ENCODE measurements around the gene PLA2G4B. TPM values are rescaled to one million over a fixed set of nuclear protein-coding genes. Genes with fewer than 3 reads are reported as not detected.
A peak's percentile ranks its signal among the peaks of the same experiment; 100 is the strongest.

PLA2G4B gene
- total and polyA plus RNA-seq, 3 donors from 2014 or later, result 7.4 to 16.6 (median 16.4) TPM

DNA sequence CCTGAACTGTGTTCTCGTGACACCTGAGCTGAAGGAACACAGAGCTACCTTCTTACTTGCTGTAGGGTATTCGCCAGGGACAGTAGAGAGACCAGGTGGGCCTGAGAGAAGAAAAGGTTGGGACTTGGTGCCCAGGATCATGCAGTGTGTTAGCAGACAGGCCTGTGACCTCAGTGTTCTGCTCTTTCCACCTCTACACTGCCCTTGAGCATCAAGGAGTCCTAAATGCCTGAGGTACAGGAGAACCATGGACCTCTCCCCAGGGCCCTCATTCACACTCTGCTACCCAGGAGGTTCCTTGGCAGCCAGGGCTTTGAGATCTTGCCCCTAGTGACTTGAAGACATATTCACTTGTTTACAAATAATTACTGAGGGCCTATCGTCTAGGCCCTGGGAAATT, 32.9 kb upstream of the PLA2G4B start:
- no peaks in the 10 kb centered on the region for H3K9me3 ChIP-seq
- no peak for DNase-seq
- WGBS, 2 donors, result 72 to 86% methylated on average over 3 of the region's 3 CpGs
- no peaks in the 10 kb centered on the region for H3K27me3 ChIP-seq
- no peak overlapping the region for H3K4me3 ChIP-seq
- peak overlapping the region in 1 of 2 donors; percentile 19 for H3K27ac ChIP-seq
- TF ChIP-seq POLR2A (IDR thresholded peaks at IDR 0.05), result no peak
- TF ChIP-seq, protein P1, sequence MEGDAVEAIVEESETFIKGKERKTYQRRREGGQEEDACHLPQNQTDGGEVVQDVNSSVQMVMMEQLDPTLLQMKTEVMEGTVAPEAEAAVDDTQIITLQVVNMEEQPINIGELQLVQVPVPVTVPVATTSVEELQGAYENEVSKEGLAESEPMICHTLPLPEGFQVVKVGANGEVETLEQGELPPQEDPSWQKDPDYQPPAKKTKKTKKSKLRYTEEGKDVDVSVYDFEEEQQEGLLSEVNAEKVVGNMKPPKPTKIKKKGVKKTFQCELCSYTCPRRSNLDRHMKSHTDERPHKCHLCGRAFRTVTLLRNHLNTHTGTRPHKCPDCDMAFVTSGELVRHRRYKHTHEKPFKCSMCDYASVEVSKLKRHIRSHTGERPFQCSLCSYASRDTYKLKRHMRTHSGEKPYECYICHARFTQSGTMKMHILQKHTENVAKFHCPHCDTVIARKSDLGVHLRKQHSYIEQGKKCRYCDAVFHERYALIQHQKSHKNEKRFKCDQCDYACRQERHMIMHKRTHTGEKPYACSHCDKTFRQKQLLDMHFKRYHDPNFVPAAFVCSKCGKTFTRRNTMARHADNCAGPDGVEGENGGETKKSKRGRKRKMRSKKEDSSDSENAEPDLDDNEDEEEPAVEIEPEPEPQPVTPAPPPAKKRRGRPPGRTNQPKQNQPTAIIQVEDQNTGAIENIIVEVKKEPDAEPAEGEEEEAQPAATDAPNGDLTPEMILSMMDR (IDR thresholded peaks at IDR 0.05), result no peak
- H3K36me3 ChIP-seq (ENCODE audit: low read depth, missing control alignments), result no peaks in the 10 kb centered on the region
- intact Hi-C loops (cut with DNase I; ENCODE audit: low total_unique reads), result no loop called here
- H3K4me1 ChIP-seq, result peaks cover 26% of the 10 kb centered on the region

- peak; percentile 73 for DNase-seq
- WGBS, 2 donors, result 48 to 66% methylated on average over 7 to 10 of the region's 10 CpGs
- Histone ChIP-seq H3K27me3 (no peaks in the 10 kb centered on the region), H3K27ac (no peak overlapping the region), H3K4me3 (no peak overlapping the region), H3K36me3 (ENCODE audit: low read depth, missing control alignments) (no peaks in the 10 kb centered on the region), H3K9me3 (no peaks in the 10 kb centered on the region), H3K4me1 (peaks cover 32% of the 10 kb centered on the region)
- TF ChIP-seq POLR2A (IDR thresholded peaks at IDR 0.05), result no peak
- TF ChIP-seq, protein P1 (IDR thresholded peaks at IDR 0.05), result no peak
- intact Hi-C loops (cut with DNase I; ENCODE audit: low total_unique reads), result no loop called here
Observed at GRCh38 chr15:41806291-41807181, 32.1 kb upstream of the PLA2G4B start.

- Histone ChIP-seq H3K4me3 (no peak overlapping the region), H3K36me3 (ENCODE audit: low read depth, missing control alignments) (no peaks in the 10 kb centered on the region), H3K9me3 (no peaks in the 10 kb centered on the region), H3K4me1 (peaks cover 30% of the 10 kb centered on the region), H3K27ac (no peak overlapping the region), H3K27me3 (no peaks in the 10 kb centered on the region)
- DNase-seq, result no peak
- WGBS, 2 donors, result 80 to 85% methylated on average over 2 of the region's 2 CpGs
- TF ChIP-seq, protein P1 (IDR thresholded peaks at IDR 0.05), result no peak
- no peak for TF ChIP-seq POLR2A (IDR thresholded peaks at IDR 0.05)
- intact Hi-C loops (cut with DNase I; ENCODE audit: low total_unique reads), result no loop called here
Observed at GRCh38 chr15:41809121-41809520, 29.5 kb upstream of the PLA2G4B start.

GRCh38 chr15:41809526-41810220, 29.0 kb upstream of the PLA2G4B start:
- intact Hi-C loops (cut with DNase I; ENCODE audit: low total_unique reads), result loop anchor here (5.0 kb wide), 1 partner anchor 37 kb away; the partner anchor contains the start of gene MAPKBP1
- no peaks in the 10 kb centered on the region for H3K27me3 ChIP-seq
- no peak for TF ChIP-seq POLR2A (IDR thresholded peaks at IDR 0.05)
- TF ChIP-seq, protein P1 (IDR thresholded peaks at IDR 0.05), result no peak
- no peak overlapping the region for H3K4me3 ChIP-seq
- peaks cover 25% of the 10 kb centered on the region for H3K4me1 ChIP-seq
- 59 to 78% methylated on average over 10 to 12 of the region's 12 CpGs for WGBS, 2 donors
- H3K36me3 ChIP-seq (ENCODE audit: low read depth, missing control alignments), result no peaks in the 10 kb centered on the region
- H3K9me3 ChIP-seq, result no peaks in the 10 kb centered on the region
- no peak overlapping the region for H3K27ac ChIP-seq
- DNase-seq, result no peak

All from testis (tissue), 3 donors.